HG02840 (cell line): ENCODE results near the gene IL23A.
A peak's percentile ranks its signal among the peaks of the same experiment; 100 is the strongest.
"Not testable (repeated sequence)": the region's sequence is repeated elsewhere in the genome, so short reads cannot be mapped to it uniquely, and the experiment has no call there.

ENCODE experiments used
- ATAC-seq: cut with Tn5 transposase; IDR thresholded peaks from one replicate; pipeline ENCODE4 v1.9.1; 2021; ENCODE audit warnings: mild to moderate bottlenecking, moderate library complexity, moderate number of reproducible peaks; ENCODE audit not compliant: unreplicated experiment, low FRiP score

The IL23A gene

DNA sequence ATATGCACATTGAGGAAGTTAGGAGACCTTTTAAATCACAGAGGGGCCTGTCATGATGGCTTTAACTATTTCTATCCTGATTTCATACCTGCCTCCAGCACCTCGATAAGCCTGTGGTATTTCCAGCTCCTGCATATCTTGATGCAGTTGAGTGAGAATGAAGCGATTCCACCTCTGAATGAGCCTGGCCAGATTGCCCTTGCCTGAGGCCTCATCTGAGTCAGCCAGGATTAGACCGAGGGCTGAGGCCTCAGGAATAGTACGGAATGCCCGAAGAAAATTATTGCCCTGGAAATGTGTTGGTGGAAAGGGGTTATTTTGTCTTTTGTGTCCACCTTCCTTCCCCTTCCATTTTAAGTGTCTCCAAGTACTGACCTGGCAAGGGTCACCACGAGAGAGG lies 14.5 kb upstream of the IL23A start:
- ATAC-seq, result no peak

DNA sequence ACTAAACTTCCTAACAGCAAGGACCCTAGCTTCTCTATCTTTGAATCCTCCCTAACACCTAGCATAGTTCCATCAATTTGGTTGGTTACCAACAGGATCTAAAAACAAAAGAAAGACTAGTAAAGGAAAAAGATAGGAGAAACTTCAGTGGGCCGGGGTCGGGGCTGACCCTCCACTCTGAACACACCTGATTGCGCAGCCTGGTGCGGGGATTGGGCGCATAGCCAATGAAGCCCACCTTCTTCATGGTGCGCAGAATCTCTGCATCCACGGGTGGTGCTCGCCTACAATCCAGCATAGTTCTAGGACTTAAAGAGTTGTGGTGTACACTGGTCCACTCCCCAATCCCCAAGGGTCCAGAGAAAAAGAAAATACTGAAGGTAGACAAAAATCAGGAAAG lies 12.6 kb upstream of the IL23A start:
- no peak for ATAC-seq

DNA sequence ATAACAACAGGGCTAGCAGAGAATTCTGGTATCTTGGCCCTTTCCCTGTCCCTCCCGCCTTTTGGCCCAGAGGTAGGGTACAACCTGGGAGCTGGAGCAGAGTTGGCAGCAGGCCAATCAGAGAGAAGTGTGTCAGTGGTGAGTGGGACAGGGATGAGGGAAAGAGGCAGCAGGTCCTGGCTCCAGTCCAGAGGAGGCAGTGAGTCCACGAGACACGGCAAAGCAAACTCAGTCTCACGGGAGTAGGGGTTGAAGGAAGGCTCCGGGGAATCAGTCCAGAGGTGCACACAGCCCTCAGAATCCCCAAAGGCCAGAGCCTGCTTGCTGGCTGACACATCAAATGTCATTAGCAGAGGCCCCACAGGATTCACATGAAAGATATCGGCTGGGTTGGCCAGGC lies 12.2 kb upstream of the IL23A start:
- ATAC-seq, result no peak

DNA sequence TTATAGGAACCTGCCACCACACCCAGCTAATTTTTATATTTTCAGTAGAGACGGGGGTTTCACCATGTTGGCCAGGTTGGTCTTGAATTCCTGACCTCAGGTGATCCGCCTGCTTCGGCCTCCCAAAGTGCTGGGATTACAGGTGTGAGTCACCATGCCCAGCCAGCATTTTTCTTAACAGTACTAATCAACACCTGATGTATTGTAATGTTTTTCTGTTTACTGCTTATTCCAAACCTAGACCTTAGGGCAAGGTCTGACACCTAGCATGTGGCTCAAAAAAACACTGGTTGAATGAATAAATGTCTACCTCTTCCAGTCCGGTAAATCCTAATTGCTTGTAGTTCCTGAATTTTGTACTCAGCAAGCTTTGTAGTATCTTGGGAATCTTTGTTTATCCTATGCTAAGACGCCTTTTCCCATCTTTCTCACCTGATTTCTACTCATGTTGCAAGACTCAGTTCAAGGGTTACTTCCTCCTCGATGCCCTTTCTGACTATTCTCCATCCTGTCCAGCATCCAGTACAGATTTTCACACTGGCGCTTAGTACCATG lies 7.7 kb upstream of the IL23A start:
- no peak for ATAC-seq

DNA sequence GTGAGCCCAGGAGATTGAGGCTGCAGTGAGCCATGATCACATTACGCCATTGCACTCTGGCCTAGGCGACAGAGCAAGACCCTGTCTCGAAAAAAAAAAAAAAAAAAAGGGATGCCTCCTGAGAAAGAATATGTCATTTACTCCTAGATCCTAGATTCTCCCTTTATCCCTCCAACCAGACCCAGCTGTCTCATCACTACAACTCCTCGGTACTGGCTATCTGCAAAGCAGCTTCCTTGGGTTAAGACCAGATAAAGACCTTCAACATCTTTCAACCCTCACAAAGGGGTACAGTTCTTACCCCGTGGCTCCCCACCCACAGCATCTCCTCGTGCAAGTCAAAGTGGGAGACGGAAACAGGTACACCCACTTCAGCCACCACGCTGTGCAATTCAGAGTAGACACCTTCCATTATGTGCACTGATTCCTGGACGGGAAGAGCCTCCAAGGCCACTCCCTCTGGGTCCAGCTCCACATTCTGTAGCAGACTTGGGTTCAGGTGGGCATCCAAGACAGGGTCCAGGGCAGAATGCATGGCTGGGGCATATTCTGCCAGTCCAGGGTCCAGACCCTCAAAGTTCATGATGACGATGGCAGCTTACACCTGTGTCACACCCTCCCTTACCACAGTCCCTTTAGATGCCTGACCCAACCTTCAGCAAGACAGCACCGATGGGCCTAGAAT lies 6.0 kb upstream of the IL23A start:
- no peak for ATAC-seq

DNA sequence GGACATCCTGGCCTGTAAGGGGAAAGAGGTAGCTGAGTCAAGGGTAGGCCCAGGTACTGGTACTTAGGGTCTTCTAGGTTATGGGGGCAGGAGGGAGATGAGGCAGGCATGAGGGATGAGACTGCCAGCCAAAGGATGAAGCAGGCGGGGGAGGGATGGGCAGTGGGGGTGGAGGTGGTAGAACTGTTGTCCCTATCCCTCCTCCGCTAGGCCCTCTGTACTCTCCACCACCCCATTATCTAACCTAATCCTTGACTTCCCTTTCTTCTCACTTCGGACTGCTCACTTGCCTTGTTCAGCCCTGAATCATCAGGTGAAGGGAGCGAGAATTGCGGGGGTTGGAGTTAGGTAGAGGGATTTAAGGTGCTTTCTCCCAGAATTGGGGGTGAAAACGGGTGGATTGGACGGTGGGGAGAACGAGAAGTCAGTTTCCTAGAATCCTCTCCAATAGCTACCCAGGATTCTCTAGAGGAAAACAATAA lies 5.4 kb upstream of the IL23A start:
- ATAC-seq, result no peak

DNA sequence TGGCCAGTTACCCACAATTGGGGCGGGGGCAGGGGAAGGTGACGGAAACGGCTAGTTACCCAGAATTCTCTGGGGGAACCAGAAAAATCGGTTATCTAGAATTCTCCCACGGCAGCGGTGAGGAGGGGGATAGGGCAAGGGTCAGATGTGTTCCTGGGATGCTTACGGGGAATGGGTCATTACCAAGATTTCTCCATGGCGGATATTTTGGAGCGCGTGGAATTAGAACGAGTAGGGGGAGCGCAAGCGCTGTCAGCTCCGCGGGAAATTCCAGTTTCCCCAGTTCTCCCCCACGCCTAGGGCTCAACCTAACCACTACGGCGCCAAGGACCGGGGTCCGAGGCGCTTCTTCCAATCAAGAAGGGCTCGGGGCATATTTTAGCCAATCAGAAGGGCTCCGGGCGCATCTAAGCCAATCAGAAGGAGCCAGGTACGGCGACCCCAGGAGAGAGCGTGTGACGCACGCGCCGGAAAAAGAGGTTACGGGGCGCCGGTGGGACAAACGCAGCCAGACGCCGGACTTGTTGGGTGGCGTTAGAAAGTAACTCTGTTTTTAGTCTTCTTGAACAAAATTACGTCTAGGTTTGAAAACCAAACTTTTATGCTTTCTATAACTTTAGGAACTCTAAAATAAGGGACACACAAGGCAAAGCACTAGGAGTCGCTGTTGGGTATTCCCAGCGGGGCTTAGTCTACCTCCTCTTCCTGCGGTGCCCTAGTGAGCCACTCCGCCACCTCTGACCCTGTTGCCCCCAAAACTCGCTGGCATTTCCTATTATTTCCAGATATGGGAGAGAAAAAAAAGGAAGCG lies 4.8 kb upstream of the IL23A start, which contains the start of gene PAN2:
Gene PAN2 (minus strand): TSS at position 322 of the 811 bp plus-strand sequence. CDS start 906 bp downstream, outside the sequence.
- peak; percentile 95 for ATAC-seq

DNA sequence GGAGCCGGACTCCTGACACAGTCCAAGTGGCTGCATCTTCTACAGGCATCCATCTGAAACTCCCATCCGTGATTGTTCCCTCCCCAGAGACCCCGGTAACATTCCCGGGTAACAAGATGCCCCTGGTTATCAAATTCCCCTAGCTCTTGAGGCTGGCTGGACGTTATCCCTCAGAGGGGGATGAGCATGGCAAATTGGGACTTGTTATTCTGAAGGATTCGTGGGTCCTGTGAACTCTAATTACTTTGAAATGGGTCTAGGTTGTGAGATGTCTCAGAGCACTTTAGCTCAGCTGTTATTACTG lies 4.2 kb upstream of the IL23A start:
- no peak for ATAC-seq

DNA sequence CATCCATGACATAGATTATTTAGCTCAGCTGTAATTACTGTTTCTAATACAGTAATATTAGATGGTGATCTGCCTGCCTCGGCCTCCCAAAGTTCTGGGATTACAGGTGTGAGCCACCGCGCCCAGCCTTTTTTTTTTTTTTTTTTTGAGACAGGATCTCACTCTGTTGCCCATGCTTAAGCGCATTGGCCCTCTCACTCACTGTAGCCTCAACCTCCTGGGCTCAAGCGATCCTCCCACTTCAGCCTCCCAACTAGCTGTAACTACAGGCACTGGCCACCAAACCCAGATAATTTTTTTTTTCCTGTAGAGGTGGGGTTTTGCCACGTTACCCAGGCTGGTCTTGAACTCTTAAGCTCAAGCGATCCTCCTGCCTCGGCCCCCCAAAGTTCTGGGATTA lies 3.2 kb upstream of the IL23A start:
- not testable (repeated sequence) for ATAC-seq

DNA sequence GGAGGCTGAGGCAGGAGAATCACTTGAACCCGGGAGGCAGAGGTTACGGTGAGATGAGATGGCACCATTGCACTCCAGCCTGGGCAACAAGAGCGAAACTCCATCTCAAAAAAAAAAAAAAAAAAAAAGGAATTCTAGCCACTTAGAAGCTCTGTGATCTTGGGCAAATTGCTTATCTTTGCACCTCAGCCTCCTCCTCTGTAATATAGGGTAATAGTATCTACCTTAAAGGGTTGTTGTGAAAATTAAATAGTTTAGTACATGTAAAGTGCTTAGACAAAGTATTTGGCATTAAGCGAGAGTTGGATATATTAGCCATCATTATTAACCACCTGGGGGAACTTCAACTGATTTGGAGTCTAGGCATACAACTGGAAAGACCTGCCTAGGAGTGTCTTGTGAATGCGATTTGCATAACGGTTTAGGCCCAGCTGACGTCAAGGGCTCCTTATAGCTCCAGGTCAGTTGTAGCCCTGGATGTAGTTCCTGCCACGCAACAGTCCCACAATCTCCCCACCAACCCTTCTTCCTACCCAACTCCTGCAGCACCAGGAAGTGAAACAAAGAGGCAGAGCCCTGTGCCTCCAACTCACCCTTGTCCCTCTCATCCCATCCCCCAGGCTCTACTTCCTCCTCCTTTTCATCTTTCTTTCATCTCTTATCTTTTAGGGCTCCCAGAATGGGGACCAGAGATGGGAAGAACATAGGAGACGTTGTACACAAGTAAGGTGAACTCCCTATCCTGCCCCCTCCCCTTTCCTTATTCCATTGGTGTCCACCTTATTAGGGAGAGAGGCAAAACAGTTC lies 2.1 kb upstream of the IL23A start:
- ATAC-seq, result no peak

DNA sequence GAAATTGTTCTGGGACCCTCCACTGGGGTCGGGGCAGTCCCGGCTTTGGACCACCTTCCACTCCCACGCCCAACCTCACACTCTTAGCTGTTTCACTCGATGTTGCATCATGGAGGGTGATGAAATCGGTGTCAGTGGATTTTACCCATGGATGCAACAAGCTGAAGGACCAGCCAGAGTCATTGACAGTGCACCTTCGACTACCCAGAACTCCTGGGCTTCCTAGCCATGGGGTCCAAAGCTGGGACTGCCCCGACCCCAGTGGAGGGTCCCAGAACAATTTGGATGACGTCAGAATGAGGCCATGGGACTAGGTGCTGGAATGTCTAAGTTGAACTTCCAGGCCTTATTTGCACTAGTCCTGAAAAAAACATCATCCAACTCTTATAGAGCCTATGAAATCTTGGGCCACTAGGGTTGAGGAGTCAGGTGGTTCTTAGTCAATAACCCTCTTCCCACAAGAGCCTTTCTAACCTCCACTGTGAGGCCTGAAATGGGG lies 882 bp upstream of the IL23A start:
- ATAC-seq, result no peak

DNA sequence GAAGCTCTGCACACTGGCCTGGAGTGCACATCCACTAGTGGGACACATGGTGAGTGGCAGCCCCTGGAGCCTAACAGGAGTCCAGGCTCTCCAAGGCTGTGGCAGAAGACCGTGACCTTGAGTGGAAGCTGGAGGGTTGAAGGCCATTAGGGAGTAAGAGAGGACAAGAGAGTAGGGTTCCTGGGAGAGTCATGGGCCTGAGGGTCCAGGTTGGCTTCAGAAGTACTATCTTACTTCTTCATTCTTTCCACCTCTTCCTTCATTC lies 406 bp downstream of the IL23A start:
- no peak for ATAC-seq

DNA sequence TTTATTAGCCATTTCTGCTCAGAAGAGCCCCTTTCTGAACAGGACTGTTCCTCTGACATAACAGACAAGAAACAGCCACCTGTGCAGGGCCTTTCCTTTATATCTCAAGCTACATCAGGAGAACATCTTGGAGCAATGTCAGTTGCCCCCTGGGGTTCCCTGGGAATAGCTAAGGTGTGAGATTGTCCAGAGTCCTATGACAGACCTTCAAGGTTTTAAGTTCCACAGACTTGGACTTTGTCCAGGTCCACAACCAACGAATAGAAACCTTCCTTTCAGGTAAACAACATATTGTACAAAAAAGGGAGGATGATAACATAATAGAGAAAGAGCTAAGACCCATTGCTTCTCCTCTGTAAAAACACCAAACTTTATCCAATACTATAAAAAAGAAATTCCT lies 2.9 kb downstream of the IL23A start:
- no peak for ATAC-seq

DNA sequence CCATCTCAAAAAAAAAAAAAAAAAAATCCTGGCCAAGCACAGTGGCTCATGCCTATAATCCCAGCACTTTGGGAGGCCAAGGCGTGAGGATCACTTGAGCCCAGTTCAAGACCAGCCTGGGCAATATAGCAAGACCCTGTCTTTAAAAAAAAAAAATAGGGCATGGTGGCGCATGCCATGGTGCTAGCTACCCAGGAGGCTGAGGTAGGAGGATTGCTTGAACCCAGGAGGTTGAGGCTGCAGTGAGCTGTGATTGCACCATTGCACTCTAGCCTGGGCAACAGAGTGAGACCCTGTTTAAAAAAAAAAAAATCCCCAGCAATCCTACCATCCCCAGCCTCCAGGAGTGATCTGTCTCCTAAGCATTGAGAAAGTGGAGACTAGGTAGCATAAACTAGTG lies 3.6 kb downstream of the IL23A start:
- ATAC-seq, result not testable (repeated sequence)

DNA sequence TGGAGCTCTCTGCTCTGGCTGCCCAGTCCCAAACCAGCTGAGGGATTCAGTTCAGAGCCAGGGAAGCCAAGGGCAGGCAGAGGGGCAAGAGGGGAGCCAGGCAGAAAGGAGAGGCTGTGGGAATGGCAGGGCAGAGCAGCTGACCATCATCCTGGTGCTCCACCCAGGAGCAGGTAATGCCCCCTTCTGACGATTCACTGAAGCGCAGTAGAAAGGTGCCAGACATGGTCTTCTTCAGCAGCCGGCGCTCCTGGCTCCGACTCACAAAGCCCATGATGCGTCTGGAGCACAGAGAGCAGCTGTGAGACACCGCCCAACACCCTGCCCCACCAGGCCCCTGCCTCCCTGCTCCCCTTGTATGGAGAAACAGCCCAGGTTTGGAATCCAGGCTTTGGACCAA lies 8.0 kb downstream of the IL23A start:
- ATAC-seq, result no peak

DNA sequence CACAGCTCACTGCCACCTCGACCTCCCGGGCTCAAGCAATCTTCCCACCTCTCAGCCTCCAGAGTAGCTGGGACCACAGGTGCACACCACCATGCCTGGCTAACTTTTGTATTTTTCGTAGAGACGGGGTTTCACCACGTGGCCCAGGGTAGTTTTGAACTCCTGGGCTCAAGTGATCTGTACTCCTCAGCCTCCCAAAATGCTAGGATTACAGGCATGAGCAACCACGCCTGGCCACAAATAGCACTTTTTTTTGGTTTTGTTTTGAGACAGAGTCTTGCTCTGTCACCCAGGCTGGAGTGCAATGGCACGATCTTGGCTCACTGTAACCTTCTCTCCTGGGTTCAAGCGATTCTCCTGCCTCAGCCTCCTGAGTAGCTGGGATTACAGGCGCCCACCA lies 8.6 kb downstream of the IL23A start:
- ATAC-seq, result not testable (repeated sequence)

DNA sequence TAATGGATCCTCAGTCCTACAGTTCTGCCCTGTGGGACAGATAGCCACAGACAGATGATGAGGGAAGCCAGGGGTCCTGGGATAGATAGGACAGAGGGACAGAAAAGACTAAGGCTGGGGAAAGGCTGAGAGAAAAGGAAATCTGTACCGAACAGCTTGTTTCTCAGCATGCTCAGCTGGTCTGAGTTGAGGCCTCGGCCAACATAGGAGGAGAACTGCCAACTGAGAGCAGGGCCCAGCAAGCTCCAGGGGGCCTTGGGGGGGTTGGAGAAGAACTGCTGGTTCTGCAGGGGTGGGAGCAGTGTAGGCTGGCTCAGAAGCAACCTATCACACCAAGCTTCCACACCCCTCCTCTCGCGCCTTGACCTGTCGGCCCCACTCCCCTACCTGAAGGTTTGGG lies 10.1 kb downstream of the IL23A start:
- no peak for ATAC-seq

DNA sequence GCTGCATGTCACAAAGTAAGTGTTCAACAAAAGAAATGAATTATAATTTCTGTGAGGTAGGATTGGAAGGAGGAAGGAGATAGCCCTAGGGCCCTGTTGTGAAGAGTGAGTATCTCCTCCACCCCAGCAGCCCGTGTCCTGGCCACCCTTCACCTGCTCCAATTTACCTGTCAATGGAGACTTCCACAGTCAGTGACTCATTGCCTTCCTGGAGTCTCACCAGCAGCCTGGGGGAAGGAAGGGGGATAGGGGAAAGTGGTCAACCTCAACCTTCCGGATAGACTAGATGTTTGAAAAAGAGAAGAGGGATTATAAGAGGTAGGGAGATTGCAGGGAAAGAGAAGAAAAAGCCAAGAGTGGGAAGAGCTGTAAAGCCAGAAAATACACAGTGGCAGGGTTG lies 12.0 kb downstream of the IL23A start:
- no peak for ATAC-seq

DNA sequence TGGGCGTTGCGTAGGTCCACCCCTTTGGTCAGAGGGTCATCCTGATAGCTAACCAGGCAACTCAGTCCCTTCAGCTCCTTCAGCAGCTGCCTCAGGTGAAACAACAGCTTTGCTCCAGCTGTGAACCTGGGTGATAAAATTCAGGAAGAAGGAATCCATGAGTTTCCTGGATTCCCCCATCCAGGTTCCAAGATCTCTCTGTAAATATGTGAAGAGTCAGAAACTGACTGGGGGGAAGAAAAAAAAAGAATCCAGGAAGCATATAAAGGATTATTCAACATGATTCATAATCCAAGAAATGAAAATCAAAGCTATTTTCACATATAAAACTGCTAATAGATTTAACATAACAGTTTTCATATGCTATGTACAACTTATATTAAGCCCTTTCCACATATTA lies 12.6 kb downstream of the IL23A start:
- no peak for ATAC-seq

DNA sequence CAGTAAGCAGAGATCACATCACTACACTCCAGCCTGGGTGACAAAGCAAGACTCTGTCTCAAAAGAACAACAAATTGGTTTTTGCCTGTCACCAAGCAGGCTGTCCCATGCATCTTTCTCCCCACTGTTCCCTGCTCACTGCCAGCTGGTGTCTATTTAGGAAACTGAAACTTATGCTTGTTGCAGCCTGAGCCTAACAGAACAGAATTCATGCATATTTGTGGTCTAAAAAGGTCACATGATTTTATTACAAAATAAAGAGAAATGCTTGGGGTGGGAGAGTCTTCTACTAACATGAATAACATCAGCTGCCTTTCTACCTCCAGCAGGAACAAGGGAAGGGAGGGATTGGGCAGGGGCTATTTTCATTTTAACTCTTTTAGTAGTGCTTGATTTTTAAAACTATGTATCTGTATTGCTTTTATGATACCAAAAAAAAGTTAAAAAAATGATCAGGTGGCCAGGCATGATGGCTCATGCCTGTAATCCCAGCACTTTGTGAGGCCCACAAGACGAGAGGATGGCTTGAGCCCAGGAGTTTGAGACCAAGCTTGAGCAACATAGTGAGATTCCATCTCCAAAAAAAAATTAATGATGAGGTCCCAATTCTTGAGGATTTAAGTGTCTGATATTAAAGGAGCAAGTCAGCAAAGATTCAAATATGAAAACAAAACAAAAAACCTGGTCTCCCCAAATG lies 20.3 kb downstream of the IL23A start:
- no peak for ATAC-seq
